GM19324 (cell line): ENCODE measurements around the gene PIK3R4.

Source experiments
- ATAC-seq: cut with Tn5 transposase; IDR thresholded peaks from one replicate; pipeline ENCODE4 v1.9.1; 2021; ENCODE audit warnings: mild to moderate bottlenecking, moderate library complexity; ENCODE audit not compliant: unreplicated experiment, low FRiP score

The PIK3R4 gene

DNA sequence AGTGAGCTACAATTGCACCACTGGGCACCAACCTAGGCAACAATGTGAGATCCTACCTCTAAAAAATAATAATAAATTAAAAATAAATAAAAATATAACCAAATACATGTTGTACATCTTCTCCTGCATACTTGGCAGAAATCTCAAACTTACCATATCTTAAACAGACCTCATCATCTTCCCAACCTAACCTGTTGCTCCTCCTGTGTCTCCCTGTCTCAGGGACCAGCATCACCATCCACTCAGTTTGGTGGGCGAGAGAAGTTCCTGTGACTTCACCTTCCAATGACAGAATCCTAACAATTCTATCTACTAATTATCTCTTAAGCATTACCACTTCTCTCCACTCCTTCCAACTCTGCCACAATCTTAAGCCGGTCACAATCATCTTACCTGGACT, 3.3 kb downstream of the PIK3R4 start:
- ATAC-seq = no peak

DNA sequence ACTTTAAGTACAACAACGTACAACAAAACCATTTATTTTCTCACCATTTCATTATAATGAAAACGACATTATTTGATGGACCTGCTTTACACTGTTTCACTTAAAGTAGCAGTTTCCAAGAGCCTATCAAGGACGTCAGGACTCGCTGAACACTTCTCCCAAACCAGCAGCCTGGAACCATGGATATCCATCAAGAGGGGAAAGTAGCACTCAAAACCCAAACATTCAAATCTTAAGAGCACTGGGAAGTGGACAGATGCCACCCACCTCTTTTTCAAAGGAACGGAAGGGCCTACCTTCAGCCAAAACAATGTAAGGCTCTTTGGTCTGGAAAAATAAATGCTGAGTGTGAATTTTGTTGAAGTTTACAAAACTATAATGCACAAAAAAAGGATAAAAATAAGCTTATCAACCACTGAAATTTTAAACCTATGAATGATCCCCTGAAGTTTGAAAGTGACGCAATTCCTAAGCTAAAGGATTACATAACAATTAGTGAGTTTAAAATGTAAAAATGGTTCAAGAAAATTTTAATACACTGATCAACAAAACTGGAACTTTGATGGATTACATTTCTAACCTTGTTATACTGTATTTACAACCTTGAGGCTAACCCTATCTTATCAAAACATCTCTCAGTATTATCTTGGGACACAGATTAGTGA, 4.6 kb downstream of the PIK3R4 start:
- no peak for ATAC-seq

DNA sequence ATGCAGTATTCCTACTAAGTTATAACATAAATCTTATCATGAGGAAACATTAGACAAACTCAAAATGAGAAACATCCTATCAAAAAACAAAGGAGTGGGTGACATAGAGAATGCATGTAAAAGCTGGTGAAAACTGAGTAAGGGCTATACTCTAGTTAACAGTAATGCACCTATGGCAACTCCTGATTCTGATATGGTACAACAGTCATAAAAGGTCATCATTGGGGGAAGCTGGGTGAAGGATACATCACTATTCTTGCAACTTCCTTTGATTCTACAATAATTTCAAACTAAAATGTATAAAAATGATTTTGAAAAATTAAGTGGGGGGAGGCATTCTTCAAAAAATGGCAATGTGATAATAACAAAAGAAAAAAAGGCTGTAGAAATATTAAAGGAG, 6.8 kb downstream of the PIK3R4 start:
- no peak for ATAC-seq

DNA sequence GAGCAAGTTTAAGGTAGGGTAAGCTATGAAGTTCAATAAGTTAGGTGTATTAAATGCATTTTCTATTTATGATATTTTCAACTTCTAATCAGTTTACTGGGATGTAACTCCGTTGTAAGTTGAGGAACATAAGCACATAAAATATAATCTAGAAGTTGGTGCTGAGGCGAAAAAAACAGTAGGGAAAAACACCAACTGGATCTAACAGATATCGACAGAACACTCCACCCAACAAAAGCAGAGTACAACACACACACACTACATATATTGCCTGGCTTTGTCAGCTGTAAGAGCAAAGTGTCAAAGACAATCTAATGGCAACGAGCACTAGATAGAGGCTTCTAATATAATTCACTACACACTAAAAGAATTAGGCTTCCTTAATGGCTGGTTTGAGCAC, 8.4 kb downstream of the PIK3R4 start:
- ATAC-seq = no peak

DNA sequence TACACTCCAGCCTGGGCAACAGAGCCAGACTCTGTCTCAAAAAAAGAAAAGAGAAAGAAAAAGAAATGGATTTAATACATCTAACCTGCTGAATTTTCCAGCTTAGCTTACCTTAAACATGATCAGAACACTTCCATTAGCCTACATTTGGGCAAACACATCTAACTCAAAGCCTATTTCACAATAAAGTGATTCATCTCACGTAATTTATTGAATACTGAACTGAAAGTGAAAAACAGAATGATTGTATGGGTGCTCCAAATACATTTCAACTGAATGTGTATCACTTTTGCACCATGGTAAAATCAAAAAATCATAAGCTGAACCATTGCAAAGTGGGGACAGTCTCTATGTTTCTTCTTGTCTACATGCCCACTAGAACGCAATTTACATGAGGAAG, 9.0 kb downstream of the PIK3R4 start:
- ATAC-seq = no peak

DNA sequence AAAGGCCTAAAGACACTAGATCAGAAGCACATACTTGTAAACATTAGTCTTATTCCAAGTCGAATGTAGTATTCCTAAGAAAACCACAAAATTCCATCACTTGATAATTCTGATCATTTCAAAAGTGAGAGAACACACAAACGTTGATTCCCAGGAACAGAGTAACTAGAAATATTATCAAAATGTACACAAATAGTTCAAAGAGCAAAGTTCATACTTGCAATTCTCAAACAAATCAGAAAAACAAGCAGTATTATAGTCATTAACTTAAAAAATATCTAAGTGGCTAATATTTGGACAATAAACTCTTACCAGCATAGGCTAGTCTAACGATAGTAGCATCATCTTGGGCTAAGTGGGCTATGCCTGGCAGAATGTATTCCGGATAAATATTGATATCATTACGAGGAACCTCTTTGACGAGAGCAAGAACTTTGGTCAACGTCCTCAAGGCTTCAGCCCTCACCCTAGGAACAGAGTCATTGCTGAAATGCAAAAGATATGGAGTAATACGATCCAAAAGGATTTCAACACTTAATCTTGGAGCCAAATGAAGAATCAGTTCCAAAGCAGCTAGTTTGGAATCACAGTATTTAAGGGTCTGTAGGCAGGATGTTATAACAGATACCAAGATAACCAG, 13.3 kb downstream of the PIK3R4 start:
- ATAC-seq = no peak

DNA sequence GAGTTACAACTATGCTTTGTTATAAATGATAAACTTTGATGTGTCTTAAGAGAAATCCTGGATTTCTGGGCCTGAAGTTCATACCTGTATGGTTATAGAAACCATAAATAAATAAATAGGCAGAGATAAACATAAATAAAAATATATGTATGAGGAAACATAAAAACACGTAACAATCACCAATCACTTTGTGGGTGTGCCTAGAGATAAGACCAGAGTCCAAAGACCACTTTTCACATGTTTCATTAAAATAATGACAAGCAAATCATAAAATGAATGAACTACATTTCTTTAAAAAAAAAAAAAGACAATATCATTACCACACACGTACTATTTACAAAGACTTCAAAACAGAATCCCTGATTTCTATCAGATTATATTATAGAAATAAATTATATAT, 14.1 kb downstream of the PIK3R4 start:
- ATAC-seq = no peak

DNA sequence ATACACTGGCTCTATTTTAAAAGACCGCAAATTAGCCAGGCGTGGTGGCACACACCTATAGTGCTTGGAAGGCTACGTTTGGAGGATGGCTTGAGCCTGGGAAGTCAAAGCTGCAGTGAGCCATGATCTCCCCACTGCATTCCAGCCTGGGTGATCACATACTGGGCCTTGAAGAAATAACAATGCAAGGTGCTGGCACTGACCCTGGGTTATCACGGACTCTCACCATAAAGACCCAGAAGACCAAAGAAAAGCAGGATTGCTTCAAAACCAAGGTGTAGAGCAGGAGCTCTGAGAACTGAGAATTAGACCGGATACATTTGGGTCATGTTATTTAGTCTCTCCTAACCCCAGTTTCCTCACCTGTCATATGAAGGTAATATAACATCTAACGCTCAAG, 14.8 kb downstream of the PIK3R4 start:
- ATAC-seq = no peak

DNA sequence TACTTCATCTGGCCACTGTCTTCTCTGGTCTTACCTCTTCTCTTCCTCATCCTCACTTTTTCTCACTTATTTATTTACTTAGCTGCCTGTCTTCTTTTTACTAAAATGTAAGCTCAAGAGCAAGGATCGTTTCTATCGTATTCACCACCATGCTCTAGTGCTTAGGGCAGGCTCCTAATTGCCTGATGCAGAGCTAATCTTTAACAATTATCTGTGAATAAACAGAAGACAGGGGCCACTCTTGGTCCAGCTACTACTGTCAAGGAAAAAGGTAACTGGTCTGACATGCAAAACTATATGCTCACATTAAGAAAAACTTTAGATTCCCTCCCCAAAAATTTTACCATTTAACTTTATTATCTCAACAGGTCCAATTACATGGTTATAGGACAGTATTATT, 17.5 kb downstream of the PIK3R4 start:
- ATAC-seq = no peak

DNA sequence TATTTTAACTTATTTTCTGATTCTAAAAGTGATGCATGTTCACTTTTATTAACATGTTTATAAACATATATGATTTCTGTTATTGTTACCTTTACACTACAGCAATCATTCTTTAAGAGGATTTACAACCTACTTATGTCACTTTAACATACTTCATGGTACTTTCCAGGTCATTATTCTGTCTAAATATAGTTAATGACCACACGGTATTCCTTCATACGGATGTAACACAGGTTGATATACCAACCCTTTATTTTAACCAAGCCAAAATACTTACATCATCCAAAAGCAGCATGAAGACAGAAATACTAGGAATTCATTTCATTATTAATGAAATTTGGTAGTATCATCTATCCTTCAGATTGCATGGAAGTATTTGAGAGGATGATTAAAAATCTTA, 18.6 kb downstream of the PIK3R4 start:
- no peak for ATAC-seq

DNA sequence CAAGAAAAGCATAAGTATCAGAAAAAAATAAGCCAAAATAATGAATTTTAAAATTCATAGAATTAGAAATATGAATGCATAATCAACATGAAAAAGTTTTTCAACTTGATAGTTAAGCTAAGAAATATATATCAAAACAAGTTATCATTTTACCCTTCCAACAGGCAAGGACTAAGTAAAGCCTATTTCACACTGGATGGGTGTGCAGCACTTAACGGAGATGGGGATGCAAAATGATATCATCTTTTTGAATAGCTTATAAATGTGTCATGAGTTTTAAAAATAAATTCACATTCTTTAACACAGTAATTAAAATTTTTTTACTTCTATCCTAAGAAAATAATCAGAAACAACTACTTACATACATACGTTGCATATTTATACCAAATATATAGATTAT, 20.9 kb downstream of the PIK3R4 start:
- no peak for ATAC-seq

DNA sequence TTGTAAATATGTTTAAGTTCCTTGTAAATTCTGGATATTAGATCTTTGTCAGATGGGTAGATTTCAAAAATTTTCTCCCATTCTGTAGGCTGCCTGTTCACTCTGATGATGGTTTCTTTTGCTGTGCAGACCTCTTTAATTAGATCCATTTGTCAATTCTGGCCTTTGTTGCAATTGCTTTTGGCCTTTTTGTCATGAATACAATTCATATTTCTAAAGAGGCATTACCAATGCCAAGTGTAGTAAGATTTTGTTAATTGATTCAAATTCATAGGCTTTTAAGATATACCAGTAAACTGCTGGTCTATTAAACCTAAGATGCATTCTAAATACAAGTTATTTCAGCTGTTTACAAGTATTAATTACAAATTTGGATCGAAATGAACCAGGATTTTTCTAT, 31.0 kb downstream of the PIK3R4 start:
- no peak for ATAC-seq

DNA sequence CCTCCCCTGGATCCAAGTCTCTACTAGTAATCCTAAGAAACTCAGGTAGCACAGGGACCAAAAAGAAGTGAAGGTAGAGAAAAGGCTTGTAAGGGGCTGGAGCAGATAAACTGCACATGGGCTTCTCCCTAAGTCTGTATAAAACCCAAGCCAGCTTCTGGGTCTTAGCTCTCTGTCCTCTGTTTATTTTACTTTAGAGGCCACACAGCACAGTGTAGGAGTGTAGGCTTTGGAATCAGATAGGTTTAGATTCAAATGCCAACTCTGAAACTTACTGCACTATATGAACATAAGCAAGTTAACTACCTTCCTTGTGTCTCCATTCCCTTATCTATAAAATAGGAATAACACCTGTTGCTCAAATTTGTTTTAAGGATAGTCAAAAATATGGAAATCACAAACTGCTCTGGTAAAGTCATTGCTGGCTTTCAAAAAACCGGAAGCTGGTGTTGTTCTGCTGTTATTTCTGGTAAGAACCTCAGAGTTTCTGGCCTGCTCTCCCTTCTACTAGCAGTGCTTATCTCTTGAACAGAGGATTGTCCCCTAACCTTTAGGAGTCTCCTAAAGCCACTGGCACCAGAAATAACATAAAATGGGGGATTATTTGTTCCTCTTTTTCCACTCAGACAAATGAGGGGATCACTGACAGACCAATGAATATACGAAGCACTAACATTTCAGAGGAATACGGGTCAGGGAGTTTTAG, 33.8 kb downstream of the PIK3R4 start:
- ATAC-seq = no peak

DNA sequence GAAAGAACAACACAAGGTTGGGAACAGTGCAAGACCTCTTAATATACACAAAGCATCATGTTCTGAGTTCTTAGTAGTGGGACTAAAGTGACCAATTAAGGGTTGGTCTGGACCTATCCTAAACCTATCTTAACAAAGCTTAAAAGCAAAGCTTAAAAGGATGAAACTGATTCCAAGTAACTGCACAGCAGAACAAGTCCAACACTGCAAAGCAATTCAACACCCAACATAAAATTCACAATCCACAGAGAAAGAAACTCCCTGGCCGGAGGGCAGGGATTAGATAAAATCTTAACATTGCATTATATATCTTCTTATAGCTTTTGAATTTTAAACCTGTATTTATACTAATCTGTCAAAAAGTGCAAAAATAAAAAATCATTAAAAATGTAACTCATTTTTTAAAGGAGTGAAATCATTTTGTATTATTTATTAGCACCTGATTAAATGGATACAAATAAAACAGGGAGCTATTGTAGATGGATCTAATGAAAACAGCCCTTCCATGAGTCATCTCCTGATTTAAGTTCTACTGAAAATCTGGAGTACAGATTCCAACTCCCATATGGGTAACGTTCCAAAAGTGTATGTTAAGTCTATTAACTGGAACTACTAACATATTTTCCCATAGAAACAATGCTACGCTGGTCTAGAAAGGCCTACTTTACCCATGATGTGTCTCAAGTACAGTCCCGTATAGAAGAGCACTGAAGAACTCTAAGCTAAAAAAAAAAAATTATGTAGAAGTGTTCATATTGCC, 34.9 kb downstream of the PIK3R4 start:
- no peak for ATAC-seq

DNA sequence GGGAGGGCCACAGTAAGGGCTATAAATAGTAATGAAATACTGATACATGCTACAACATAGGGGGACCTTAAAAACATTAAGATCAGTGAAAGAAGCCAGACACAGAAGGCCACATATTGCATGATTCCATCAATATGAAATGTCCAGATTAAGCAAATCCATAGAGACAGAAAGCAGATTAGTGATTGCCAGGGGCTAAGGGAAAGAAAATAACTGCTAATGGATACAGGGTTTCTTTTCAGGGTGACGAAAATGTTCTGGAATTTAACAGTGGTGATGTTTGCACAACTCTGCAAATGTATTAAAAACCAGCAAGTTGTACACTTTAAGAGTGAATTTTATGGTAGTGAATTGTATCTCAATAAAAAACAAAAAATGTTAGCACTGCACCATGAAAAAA, 37.0 kb downstream of the PIK3R4 start:
- no peak for ATAC-seq

DNA sequence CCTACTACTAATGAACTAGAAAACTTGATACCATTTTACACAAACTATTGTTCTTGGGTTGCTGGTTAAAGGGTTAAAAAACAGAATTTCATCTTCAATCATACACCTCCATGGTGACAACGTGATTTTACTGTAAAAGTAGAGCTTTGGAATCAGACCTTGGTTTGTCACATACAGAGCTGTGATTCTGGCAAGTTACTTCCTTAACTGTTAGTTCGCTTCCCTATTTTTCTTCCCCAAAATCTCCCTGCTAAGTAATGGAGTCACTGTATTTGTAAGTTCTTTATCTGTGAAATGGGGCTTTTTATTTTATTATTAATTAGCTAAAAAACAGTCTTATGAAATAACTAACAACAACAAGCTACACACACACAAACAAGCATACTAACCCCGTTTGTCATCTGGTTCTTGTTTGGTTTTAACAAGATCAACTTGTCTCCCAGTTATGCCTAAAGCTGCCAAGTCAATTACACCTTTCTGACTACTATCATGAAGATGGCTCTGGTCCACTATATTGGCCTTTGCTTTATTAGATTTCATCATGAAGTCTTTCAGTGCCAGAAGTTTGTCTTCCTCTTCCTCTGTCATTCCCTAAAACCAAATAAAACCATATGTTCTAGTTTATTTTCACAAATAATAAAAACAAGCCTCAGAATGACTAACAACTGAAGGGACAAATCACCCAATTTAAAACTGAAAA, 38.6 kb downstream of the PIK3R4 start:
- ATAC-seq = no peak

DNA sequence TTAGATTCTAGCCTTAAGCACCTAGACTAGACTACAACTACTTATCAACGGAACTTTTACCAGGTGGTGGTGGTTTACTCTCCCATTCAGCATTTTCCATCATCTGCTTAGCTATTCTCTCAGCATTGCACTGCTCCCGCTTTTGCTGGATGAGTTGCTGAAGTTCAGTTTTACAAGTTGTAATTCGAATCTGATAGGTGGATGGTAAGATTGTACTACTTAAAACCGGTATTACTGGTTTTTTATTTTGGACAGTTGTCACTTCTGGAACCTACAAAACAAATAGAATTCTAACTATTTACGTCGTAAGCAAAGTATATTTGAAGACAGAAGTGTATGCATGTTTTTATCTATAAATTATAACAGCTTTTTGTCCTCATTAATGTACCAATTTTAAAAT, 41.1 kb downstream of the PIK3R4 start:
- ATAC-seq = no peak

DNA sequence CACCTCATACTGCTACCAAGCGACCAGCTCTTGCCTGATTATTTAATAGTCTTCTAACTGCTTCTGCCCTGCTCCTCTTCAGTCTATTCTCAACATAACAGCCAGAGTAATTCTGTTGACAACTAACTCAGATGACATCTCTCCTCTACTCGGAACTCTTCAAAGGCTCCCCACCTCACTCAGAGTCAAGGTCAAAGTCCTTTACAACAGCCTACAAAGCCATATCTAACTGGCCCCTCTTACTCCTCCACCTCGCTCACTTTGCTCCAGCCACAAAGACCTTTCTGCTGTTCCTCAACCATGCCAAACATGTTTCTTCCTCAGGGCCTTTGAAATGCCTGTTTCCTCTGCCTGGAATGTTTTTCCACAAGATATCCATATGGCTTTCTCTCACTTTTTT, 43.6 kb downstream of the PIK3R4 start:
- ATAC-seq = no peak

DNA sequence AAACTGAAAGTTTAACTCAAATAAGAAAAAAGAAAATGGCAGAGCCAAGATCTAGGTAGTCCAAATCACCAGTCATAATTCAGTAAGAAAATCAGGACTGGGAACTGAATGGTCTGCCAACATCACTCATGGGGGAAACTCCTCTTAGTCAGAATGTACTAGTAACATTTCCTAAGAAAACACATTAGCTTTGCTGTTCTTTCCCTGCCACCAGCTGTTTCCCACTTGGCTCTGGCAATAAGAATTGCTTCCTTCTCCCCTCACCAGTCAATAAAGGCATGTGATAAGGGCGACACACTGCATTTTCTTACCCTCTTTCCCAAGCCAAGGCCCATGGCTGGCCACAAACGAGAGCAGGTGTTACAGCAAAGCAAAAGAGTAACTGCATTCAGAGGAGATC, 46.1 kb downstream of the PIK3R4 start:
- no peak for ATAC-seq

DNA sequence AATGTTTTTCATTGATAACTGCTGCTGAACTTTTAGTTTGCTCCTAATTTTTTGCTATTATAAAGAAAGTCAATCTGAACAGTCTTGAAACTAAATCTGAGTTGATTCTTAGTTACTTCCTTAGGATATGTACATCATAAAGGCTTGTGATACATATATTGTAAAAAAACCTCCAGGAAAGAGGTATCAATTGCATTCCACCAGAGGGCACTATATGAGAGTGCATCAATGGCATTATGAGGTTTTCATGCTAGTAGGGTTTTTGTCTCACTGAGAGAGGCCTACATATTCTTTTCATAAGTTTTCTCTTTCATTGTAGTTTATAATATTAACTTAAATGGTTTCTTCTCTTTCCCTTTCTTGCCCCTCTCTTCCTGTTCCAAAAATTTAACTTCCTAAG, 46.9 kb downstream of the PIK3R4 start:
- no peak for ATAC-seq

DNA sequence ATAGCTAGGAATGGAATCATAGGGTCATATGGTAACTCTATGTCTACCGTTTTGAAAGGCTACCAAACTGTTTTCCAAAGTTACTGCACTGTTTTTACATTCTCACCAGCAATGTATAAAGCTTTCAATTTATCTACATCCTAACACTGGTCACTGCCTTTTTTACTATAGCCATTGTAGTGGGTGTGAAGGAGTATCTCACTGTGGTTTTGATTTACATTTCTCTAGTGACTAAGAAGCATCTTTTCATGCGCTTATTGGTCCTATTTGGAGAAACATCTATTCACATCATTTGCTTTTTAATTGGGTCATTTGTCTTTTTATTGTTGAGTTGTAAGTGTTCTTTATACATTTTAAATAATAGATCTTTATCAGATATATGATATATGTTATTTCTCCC, 53.3 kb downstream of the PIK3R4 start:
- no peak for ATAC-seq
